DOHH2 (cell line): Measurements from ENCODE around the gene METTL1.

Experiments
- CTCF ChIP-seq: fragments of 200-600 bp; sonication (generic); IDR thresholded peaks from one replicate; pipeline ENCODE4 v1.5.1; 2014; ENCODE audit warnings: antibody characterized with exemption, mild to moderate bottlenecking, low read depth, low read length; ENCODE audit not compliant: poor library complexity, severe bottlenecking
- EZH2phosphoT487 ChIP-seq: fragments of 200-600 bp; sonication (generic); IDR thresholded peaks from 2 replicates; pipeline ENCODE4 v1.6.1; 2017; ENCODE audit warnings: borderline replicate concordance, mild to moderate bottlenecking, antibody characterized with exemption, low read length, moderate library complexity, mixed read lengths

GRCh38 chr12:57725851-57726150 lies 46.1 kb downstream of the METTL1 start:
- no peak for TF ChIP-seq CTCF
- no peak for TF ChIP-seq EZH2phosphoT487
